HG03571 (cell line): Measurements from ENCODE around the gene APCDD1L.
"Not testable (repeated sequence)": the region's sequence is repeated elsewhere in the genome, so short reads cannot be mapped to it uniquely, and the experiment has no call there.

Experiments
- ATAC-seq: cut with Tn5 transposase; IDR thresholded peaks from one replicate; pipeline ENCODE4 v1.9.1; 2021; ENCODE audit not compliant: unreplicated experiment

APCDD1L gene

GRCh38 chr20:58545565-58546415 is 30.6 kb upstream of the APCDD1L start:
- no peak for ATAC-seq

GRCh38 chr20:58544891-58545290 is 29.7 kb upstream of the APCDD1L start:
- ATAC-seq, result no peak

- ATAC-seq, result no peak
Observed at GRCh38 chr20:58544286-58544685, 29.1 kb upstream of the APCDD1L start.

GRCh38 chr20:58543274-58543673 is 28.1 kb upstream of the APCDD1L start:
- no peak for ATAC-seq

- no peak for ATAC-seq
Observed at GRCh38 chr20:58542411-58543095, 27.4 kb upstream of the APCDD1L start.

- ATAC-seq, result not testable (repeated sequence)
Observed at GRCh38 chr20:58542034-58542410, 26.8 kb upstream of the APCDD1L start.

- ATAC-seq, result no peak
Observed at GRCh38 chr20:58538752-58539151, 23.6 kb upstream of the APCDD1L start.

- ATAC-seq, result no peak
Observed at GRCh38 chr20:58537831-58538230, 22.6 kb upstream of the APCDD1L start.

GRCh38 chr20:58536289-58536688 is 21.1 kb upstream of the APCDD1L start:
- ATAC-seq, result no peak

- ATAC-seq, result no peak
Observed at GRCh38 chr20:58531657-58532056, 16.5 kb upstream of the APCDD1L start.

- ATAC-seq, result no peak
Observed at GRCh38 chr20:58531063-58531462, 15.9 kb upstream of the APCDD1L start.

GRCh38 chr20:58528412-58528811 is 13.2 kb upstream of the APCDD1L start:
- ATAC-seq, result no peak

- ATAC-seq, result no peak
Observed at GRCh38 chr20:58526411-58526810, 11.2 kb upstream of the APCDD1L start.

- no peak for ATAC-seq
Observed at GRCh38 chr20:58524814-58525213, 9.6 kb upstream of the APCDD1L start.

- no peak for ATAC-seq
Observed at GRCh38 chr20:58523971-58524315, 8.7 kb upstream of the APCDD1L start.

- ATAC-seq, result no peak
Observed at GRCh38 chr20:58523072-58523970, 8.1 kb upstream of the APCDD1L start.

- no peak for ATAC-seq
Observed at GRCh38 chr20:58522666-58523065, 7.5 kb upstream of the APCDD1L start.

- ATAC-seq, result no peak
Observed at GRCh38 chr20:58521763-58522162, 6.6 kb upstream of the APCDD1L start.

- no peak for ATAC-seq
Observed at GRCh38 chr20:58519940-58520712, 4.9 kb upstream of the APCDD1L start.

- no peak for ATAC-seq
Observed at GRCh38 chr20:58518896-58519593, 3.8 kb upstream of the APCDD1L start.
